ENCODE results near the gene NKX2-2.
"Not testable (repeated sequence)": the region's sequence is repeated elsewhere in the genome, so short reads cannot be mapped to it uniquely, and the experiment has no call there.

NKX2-2 gene

GRCh38 chr20:21508230-21509078 lies 5.4 kb downstream of the NKX2-2 start:
- DNase-seq = no peak

- no peak for DNase-seq
Measured at GRCh38 chr20:21507400-21508229, 6.2 kb downstream of the NKX2-2 start.

- peak; percentile 85 for DNase-seq
Measured at GRCh38 chr20:21505810-21506530, 7.9 kb downstream of the NKX2-2 start.

- peak; percentile 82 for DNase-seq
Measured at GRCh38 chr20:21505161-21505809, 8.6 kb downstream of the NKX2-2 start.

GRCh38 chr20:21504323-21504722 lies 9.5 kb downstream of the NKX2-2 start:
- no peak for DNase-seq

- DNase-seq = no peak
Measured at GRCh38 chr20:21503345-21503744, 10.5 kb downstream of the NKX2-2 start.

GRCh38 chr20:21501184-21501583 lies 12.7 kb downstream of the NKX2-2 start:
- no peak for DNase-seq

- no peak for DNase-seq
Measured at GRCh38 chr20:21500599-21500998, 13.3 kb downstream of the NKX2-2 start.

GRCh38 chr20:21499641-21500040 lies 14.2 kb downstream of the NKX2-2 start:
- no peak for DNase-seq

- no peak for DNase-seq
Measured at GRCh38 chr20:21498635-21499034, 15.2 kb downstream of the NKX2-2 start.

GRCh38 chr20:21498195-21498594 lies 15.7 kb downstream of the NKX2-2 start:
- no peak for DNase-seq

- DNase-seq = peak; percentile 19
Measured at GRCh38 chr20:21496452-21496851, 17.4 kb downstream of the NKX2-2 start.

- DNase-seq = no peak
Measured at GRCh38 chr20:21493049-21493448, 20.8 kb downstream of the NKX2-2 start.

GRCh38 chr20:21490105-21490504 lies 23.8 kb downstream of the NKX2-2 start:
- no peak for DNase-seq

- DNase-seq = not testable (repeated sequence)
Measured at GRCh38 chr20:21480144-21480543, 33.7 kb downstream of the NKX2-2 start.

GRCh38 chr20:21465799-21466198 lies 48.1 kb downstream of the NKX2-2 start:
- no peak for DNase-seq

- DNase-seq = no peak
Measured at GRCh38 chr20:21464916-21465315, 48.9 kb downstream of the NKX2-2 start.
